SK-N-SH (cell line): Measurements from ENCODE around the gene SLC13A3.

Experiments
- TAF1 ChIP-seq: IDR thresholded peaks from 2 replicates; pipeline ENCODE4 v1.6.1; 2012; ENCODE audit warnings: low read depth, mild to moderate bottlenecking, low read length, moderate library complexity, borderline replicate concordance
- TF ChIP-seq, protein P1 (sequence below): fragments of 200-600 bp; sonication (generic); IDR thresholded peaks from 2 replicates; pipeline ENCODE4 v1.6.1; 2017; ENCODE audit warnings: antibody characterized with exemption, mild to moderate bottlenecking, moderate library complexity

GRCh38 chr20:46520976-46521579 lies 130.2 kb downstream of the SLC13A3 start:
- TF ChIP-seq TAF1: no peak
- TF ChIP-seq, protein P1, sequence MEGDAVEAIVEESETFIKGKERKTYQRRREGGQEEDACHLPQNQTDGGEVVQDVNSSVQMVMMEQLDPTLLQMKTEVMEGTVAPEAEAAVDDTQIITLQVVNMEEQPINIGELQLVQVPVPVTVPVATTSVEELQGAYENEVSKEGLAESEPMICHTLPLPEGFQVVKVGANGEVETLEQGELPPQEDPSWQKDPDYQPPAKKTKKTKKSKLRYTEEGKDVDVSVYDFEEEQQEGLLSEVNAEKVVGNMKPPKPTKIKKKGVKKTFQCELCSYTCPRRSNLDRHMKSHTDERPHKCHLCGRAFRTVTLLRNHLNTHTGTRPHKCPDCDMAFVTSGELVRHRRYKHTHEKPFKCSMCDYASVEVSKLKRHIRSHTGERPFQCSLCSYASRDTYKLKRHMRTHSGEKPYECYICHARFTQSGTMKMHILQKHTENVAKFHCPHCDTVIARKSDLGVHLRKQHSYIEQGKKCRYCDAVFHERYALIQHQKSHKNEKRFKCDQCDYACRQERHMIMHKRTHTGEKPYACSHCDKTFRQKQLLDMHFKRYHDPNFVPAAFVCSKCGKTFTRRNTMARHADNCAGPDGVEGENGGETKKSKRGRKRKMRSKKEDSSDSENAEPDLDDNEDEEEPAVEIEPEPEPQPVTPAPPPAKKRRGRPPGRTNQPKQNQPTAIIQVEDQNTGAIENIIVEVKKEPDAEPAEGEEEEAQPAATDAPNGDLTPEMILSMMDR: peak; percentile 60
